CD4-positive, alpha-beta T cell (primary cell): ENCODE data around the gene LUC7L2. TPM values are rescaled to one million over a fixed set of nuclear protein-coding genes. Genes with fewer than 3 reads are reported as not detected.

Source experiments
- ATAC-seq: fragments of 200-7000 bp; cut with Tn5 transposase; one replicate; pipeline ENCODE4 v1.10.0; 2022; ENCODE audit warnings: mild to moderate bottlenecking; ENCODE audit not compliant: poor library complexity
- CTCF ChIA-PET: fragments of 350-600 bp; sonication (Branson Sonifier 250); formaldehyde crosslinking; loops from one replicate; lab custom pipeline; 2021; ENCODE audit warnings: antibody characterized with exemption, inconsistent platforms; lab: Charles Lee
- POLR2A ChIA-PET: fragments of 350-600 bp; sonication (Branson Sonifier 250); formaldehyde crosslinking; loops from one replicate; lab custom pipeline; 2021; ENCODE audit warnings: antibody characterized with exemption, inconsistent platforms; lab: Charles Lee
- DNase-seq, 14 experiments: peaks; one replicate each; pipeline ENCODE4 v3.0.0-alpha.2; 2013 to 2020; ENCODE audit warnings: mixed read lengths in 2 of 14
- H3K27ac ChIP-seq, 2 donors: one replicate each; pipeline versions ENCODE4 v1.5.1 to v1.7.0; 2013; ENCODE audit warnings: low read length in 2 of 2, low read depth in 1 of 2, mild to moderate bottlenecking in 1 of 2
- H3K27me3 ChIP-seq, 2 experiments: 1 replicate in 1 of 2; 2 replicates in 1 of 2; pipeline versions ENCODE4 v1.6.1 to v1.7.0; 2013; ENCODE audit warnings: low read length in 2 of 2, control low read depth in 1 of 2, mild to moderate bottlenecking in 1 of 2, moderate library complexity in 1 of 2; ENCODE audit not compliant: insufficient read depth in 2 of 2, control insufficient read depth in 1 of 2
- H3K36me3 ChIP-seq: one replicate; pipeline ENCODE4 v1.6.1; 2013; ENCODE audit warnings: low read length, control low read depth; ENCODE audit not compliant: insufficient read depth
- H3K4me1 ChIP-seq: one replicate; pipeline ENCODE4 v1.6.1; 2013; ENCODE audit warnings: low read length, control low read depth; ENCODE audit not compliant: insufficient read depth
- H3K4me3 ChIP-seq: one replicate; pipeline ENCODE4 v1.5.1; 2013; ENCODE audit warnings: mild to moderate bottlenecking, low read length, moderate library complexity
- H3K9me3 ChIP-seq, 2 experiments: 1 replicate in 1 of 2; 2 replicates in 1 of 2; pipeline versions ENCODE4 v1.6.1 to v1.7.0; 2013; ENCODE audit warnings: low read length in 2 of 2, mild to moderate bottlenecking in 2 of 2, control low read depth in 1 of 2, moderate library complexity in 1 of 2; ENCODE audit not compliant: control insufficient read depth in 1 of 2, insufficient read depth in 1 of 2
- H3K27ac Mint-ChIP-seq: one replicate; pipeline ENCODE4 v1.8.0; 2020; ENCODE audit warnings: mixed read lengths
- H3K27me3 Mint-ChIP-seq: one replicate; pipeline ENCODE4 v1.8.0; 2021; ENCODE audit warnings: mixed read lengths
- H3K36me3 Mint-ChIP-seq: one replicate; pipeline ENCODE4 v1.8.0; 2021; ENCODE audit warnings: low read depth, mixed read lengths
- H3K4me1 Mint-ChIP-seq: one replicate; pipeline ENCODE4 v1.8.0; 2021; ENCODE audit warnings: low read depth, mixed read lengths
- H3K4me3 Mint-ChIP-seq: one replicate; pipeline ENCODE4 v1.8.0; 2020; ENCODE audit warnings: mild to moderate bottlenecking, mixed read lengths
- H3K9me3 Mint-ChIP-seq: one replicate; pipeline ENCODE4 v1.8.0; 2020; ENCODE audit warnings: mixed read lengths
- intact Hi-C, 2 experiments: fragments of 100-400 bp; cut with DNase I in 1 of 2; cut with micrococcal nuclease in 1 of 2; formaldehyde crosslinking; loops; one replicate each; pipeline versions ENCODE4 v1.15.1 to v1.9.0; 2023 to 2025; cut with DNase I, micrococcal nuclease
- total RNA-seq, 174 experiments: library from RNA in 2 of 174; stranded (reverse) in 2 of 174; gene quantifications; one replicate each; pipeline ENCODE4 v1.2.3 and lab custom pipeline; 2021 to 2026
- TF ChIP-seq, protein P1 (sequence below): fragments of 200-600 bp; IDR thresholded peaks from one replicate; pipeline ENCODE4 v1.8.0; 2022; ENCODE audit warnings: antibody characterized with exemption, mild to moderate bottlenecking

The LUC7L2 gene
- total RNA-seq, 2 experiments from 2014 or later: 177 to 194 TPM

DNA sequence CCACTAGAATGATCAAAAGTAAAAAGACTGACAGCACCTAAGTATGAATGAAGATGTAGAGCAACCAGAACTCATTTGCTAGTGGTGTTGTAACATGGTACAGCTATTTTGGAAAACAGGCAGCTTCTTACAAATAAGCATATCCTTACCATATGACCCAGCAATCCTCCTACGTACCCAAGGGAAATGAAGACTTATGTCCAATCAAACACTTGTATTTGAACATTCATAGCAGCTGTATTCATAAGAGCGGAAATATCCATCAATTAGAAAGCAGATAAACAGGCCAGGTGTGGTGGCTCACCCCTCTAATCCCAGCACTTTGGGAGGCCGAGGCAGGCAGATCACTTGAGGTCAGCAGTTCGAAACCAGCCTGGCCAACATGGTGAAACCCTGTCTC lies 70.7 kb downstream of the LUC7L2 start:
- Histone ChIP-seq H3K36me3 (peaks cover 10% of the 10 kb centered on the region), H3K4me1 (peaks cover 8% of the 10 kb centered on the region), H3K27ac (no peak overlapping the region), H3K27me3 (no peaks in the 10 kb centered on the region), H3K4me3 (no peak overlapping the region), H3K9me3 (no peaks in the 10 kb centered on the region)
- DNase-seq (no peak), ATAC-seq (no peak)
- ChIA-PET CTCF (no interaction called here), POLR2A (no interaction called here)
- TF ChIP-seq, protein P1, sequence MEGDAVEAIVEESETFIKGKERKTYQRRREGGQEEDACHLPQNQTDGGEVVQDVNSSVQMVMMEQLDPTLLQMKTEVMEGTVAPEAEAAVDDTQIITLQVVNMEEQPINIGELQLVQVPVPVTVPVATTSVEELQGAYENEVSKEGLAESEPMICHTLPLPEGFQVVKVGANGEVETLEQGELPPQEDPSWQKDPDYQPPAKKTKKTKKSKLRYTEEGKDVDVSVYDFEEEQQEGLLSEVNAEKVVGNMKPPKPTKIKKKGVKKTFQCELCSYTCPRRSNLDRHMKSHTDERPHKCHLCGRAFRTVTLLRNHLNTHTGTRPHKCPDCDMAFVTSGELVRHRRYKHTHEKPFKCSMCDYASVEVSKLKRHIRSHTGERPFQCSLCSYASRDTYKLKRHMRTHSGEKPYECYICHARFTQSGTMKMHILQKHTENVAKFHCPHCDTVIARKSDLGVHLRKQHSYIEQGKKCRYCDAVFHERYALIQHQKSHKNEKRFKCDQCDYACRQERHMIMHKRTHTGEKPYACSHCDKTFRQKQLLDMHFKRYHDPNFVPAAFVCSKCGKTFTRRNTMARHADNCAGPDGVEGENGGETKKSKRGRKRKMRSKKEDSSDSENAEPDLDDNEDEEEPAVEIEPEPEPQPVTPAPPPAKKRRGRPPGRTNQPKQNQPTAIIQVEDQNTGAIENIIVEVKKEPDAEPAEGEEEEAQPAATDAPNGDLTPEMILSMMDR: no peak
- Mint-ChIP-seq H3K36me3 (peaks cover 15% of the 10 kb centered on the region), H3K27ac (no peak overlapping the region), H3K4me1 (peaks cover 9% of the 10 kb centered on the region), H3K4me3 (no peak overlapping the region), H3K9me3 (no peaks in the 10 kb centered on the region), H3K27me3 (no peaks in the 10 kb centered on the region)
- intact Hi-C loops: no loop called here

DNA sequence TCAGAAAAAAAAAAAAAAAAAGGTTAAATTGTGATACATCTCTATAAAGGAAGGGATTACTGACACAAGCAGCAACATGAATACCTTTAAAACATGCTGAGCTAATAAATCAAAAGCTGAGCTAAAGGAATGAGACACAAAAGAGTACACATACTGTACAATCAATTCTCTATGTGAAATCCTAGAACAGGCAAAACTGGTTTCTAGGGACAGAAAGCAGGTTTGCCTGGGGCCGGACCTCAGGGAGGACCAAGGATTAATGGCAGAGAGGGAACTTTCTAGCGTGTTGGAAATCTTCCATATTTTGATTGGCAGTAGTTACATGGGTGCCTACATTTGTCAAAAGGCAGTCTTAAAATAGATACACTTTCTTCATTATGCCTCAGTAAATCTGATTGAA lies 71.3 kb downstream of the LUC7L2 start:
- no peak overlapping the region for H3K27ac ChIP-seq
- H3K4me3 ChIP-seq: no peak overlapping the region
- POLR2A ChIA-PET: no interaction called here
- H3K4me1 Mint-ChIP-seq: peaks cover 9% of the 10 kb centered on the region
- H3K27me3 ChIP-seq: no peaks in the 10 kb centered on the region
- intact Hi-C loops: no loop called here
- peaks cover 7% of the 10 kb centered on the region for H3K36me3 ChIP-seq
- no peak for ATAC-seq
- H3K4me1 ChIP-seq: peaks cover 8% of the 10 kb centered on the region
- no peak for DNase-seq
- H3K4me3 Mint-ChIP-seq: no peak overlapping the region
- H3K27ac Mint-ChIP-seq: no peak overlapping the region
- peaks cover 14% of the 10 kb centered on the region for H3K36me3 Mint-ChIP-seq
- H3K9me3 Mint-ChIP-seq: no peaks in the 10 kb centered on the region
- TF ChIP-seq, protein P1: no peak
- CTCF ChIA-PET: no interaction called here
- H3K27me3 Mint-ChIP-seq: no peaks in the 10 kb centered on the region
- H3K9me3 ChIP-seq: no peaks in the 10 kb centered on the region

DNA sequence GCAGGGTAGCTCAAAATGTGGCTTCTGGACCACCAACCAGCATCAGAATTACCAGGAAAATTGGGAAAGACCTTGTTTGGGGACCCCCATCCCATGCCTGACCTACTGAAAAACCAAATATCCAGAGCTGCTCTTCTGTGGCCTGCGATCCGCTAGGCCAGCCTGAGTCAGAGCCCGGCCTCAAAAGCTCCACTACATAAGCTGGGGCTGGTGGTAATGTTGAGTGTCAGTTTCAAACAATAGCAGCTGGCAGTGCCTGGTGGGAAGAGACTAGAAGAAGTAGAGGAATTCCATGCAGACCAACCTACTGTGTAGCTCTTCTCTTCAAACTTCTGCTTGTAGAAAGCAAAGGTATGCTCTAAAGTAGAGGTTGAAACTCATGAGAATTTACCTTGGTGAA lies 71.8 kb downstream of the LUC7L2 start:
- Mint-ChIP-seq H3K4me1 (peaks cover 9% of the 10 kb centered on the region), H3K4me3 (no peak overlapping the region), H3K36me3 (peaks cover 10% of the 10 kb centered on the region), H3K27ac (no peak overlapping the region), H3K9me3 (no peaks in the 10 kb centered on the region), H3K27me3 (no peaks in the 10 kb centered on the region)
- Histone ChIP-seq H3K9me3 (no peaks in the 10 kb centered on the region), H3K27ac (no peak overlapping the region), H3K4me3 (no peak overlapping the region), H3K4me1 (peaks cover 8% of the 10 kb centered on the region), H3K27me3 (no peaks in the 10 kb centered on the region), H3K36me3 (peaks cover 7% of the 10 kb centered on the region)
- TF ChIP-seq, protein P1: no peak
- ATAC-seq: no peak
- intact Hi-C loops: no loop called here
- ChIA-PET POLR2A (no interaction called here), CTCF (no interaction called here)
- DNase-seq: no peak
